Erythroblast (primary cell): ENCODE measurements around the gene FCGR3A.
"Not testable (repeated sequence)": the region's sequence is repeated elsewhere in the genome, so short reads cannot be mapped to it uniquely, and the experiment has no call there.

Source experiments
- GATA1 ChIP-seq: IDR thresholded peaks from 2 replicates; pipeline ENCODE4 v1.6.1; 2011; ENCODE audit warnings: low read depth, mild to moderate bottlenecking, control low read depth, low read length, moderate library complexity
- POLR2A ChIP-seq: IDR thresholded peaks from 2 replicates; pipeline ENCODE4 v1.6.1; 2011; ENCODE audit warnings: mild to moderate bottlenecking, low read length

DNA sequence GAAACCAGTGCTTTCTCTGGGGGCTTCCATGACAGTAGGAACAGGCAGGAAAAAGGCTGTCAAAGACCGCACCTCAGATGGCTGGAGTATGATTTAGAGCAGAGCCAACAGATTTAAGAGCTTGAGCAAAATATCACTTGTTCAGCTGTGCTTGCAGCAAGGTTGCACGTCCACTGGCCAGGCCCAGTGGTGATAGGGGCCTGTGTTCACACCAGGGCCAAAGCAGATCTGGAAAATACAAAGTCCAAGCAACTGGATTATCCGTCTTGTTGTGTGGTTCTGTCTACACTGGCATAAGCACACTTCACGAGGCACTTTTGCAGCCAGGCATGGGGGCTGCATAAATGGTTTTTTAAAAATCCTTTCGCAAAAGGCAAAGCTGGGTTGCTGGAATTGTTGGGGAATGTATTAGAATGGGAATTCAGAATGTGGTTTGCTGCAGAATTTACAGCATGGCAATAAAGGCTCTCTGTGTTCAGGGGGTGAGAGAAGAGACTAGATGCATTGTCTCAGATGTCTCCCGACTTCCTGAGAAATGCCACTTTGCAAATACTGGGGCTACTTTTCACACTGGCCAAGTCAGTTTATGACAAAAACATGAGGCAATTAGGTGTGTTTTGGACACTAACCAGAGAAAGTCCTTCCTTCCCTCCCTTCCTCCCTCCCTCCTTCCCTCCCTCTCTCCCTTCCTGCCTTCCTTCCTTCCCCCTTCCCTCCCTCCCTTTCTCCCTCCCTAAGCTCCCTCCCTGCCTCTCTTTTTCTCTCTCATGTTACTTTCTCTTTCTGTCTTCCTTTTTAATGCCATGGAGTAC lies 36.8 kb downstream of the FCGR3A start:
- TF ChIP-seq POLR2A, GATA1: not testable (repeated sequence)
